ENCODE data around the gene THBS2.

THBS2 gene

GRCh38 chr6:169227116-169227515 is 26.5 kb downstream of the THBS2 start:
- H3K4me1 ChIP-seq (ENCODE audit: insufficient read depth, low read length, poor library complexity, severe bottlenecking): no peaks in the 10 kb centered on the region
- no peaks in the 10 kb centered on the region for H3K36me3 ChIP-seq (ENCODE audit: insufficient read depth, low read length)
- no peak overlapping the region for H3K4me2 ChIP-seq (ENCODE audit: low read depth, low read length, poor library complexity, severe bottlenecking)
- H3K79me2 ChIP-seq (ENCODE audit: insufficient read depth, low read length): no peaks in the 10 kb centered on the region
- no peaks in the 10 kb centered on the region for H3K9me2 ChIP-seq (replicated peaks; ENCODE audit: low read depth, low read length)
- TF ChIP-seq EZH2phosphoT487 (IDR thresholded peaks at IDR 0.05; ENCODE audit: borderline replicate concordance) (no peak), CTCF (conservative IDR thresholded peaks at IDR 0.05; ENCODE audit: low read length) (no peak)
- H3K9me3 ChIP-seq (ENCODE audit: insufficient read depth, low read depth, low read length): peaks cover 7% of the 10 kb centered on the region; the same call in 1 of the 2 replicates
- no peak overlapping the region for H2AFZ ChIP-seq (ENCODE audit: low read length)
- H4K20me1 ChIP-seq (ENCODE audit: insufficient read depth, low read length, poor library complexity, severe bottlenecking): no peaks in the 10 kb centered on the region
- H3K9ac ChIP-seq (ENCODE audit: low read depth, low read length, poor library complexity, severe bottlenecking): no peak overlapping the region
- no peaks in the 10 kb centered on the region for H3K27me3 ChIP-seq (ENCODE audit: insufficient read depth, low read length, poor library complexity, severe bottlenecking)
- H3K4me3 ChIP-seq (ENCODE audit: low read length, poor library complexity, severe bottlenecking): no peak overlapping the region
- no peaks in the 10 kb centered on the region for H3F3A ChIP-seq (ENCODE audit: low read depth)

GRCh38 chr6:169225887-169226286 is 27.8 kb downstream of the THBS2 start:
- H3K9me3 ChIP-seq (ENCODE audit: insufficient read depth, low read depth, low read length): peaks cover 9% of the 10 kb centered on the region; the same call in 1 of the 2 replicates
- H4K20me1 ChIP-seq (ENCODE audit: insufficient read depth, low read length, poor library complexity, severe bottlenecking): no peaks in the 10 kb centered on the region
- H2AFZ ChIP-seq (ENCODE audit: low read length): no peak overlapping the region
- H3K79me2 ChIP-seq (ENCODE audit: insufficient read depth, low read length): no peaks in the 10 kb centered on the region
- H3F3A ChIP-seq (ENCODE audit: low read depth): no peaks in the 10 kb centered on the region
- TF ChIP-seq CTCF (conservative IDR thresholded peaks at IDR 0.05; ENCODE audit: low read length): no peak
- TF ChIP-seq EZH2phosphoT487 (IDR thresholded peaks at IDR 0.05; ENCODE audit: borderline replicate concordance): no peak
- H3K4me2 ChIP-seq (ENCODE audit: low read depth, low read length, poor library complexity, severe bottlenecking): no peak overlapping the region
- H3K4me1 ChIP-seq (ENCODE audit: insufficient read depth, low read length, poor library complexity, severe bottlenecking): no peaks in the 10 kb centered on the region
- no peaks in the 10 kb centered on the region for H3K27me3 ChIP-seq (ENCODE audit: insufficient read depth, low read length, poor library complexity, severe bottlenecking)
- no peaks in the 10 kb centered on the region for H3K36me3 ChIP-seq (ENCODE audit: insufficient read depth, low read length)
- no peak overlapping the region for H3K4me3 ChIP-seq (ENCODE audit: low read length, poor library complexity, severe bottlenecking)
- H3K9me2 ChIP-seq (replicated peaks; ENCODE audit: low read depth, low read length): no peaks in the 10 kb centered on the region
- H3K9ac ChIP-seq (ENCODE audit: low read depth, low read length, poor library complexity, severe bottlenecking): no peak overlapping the region

GRCh38 chr6:169225131-169225576 is 28.5 kb downstream of the THBS2 start:
- Histone ChIP-seq H3K36me3 (ENCODE audit: insufficient read depth, low read length) (no peaks in the 10 kb centered on the region), H4K20me1 (ENCODE audit: insufficient read depth, low read length, poor library complexity, severe bottlenecking) (no peaks in the 10 kb centered on the region), H3K4me2 (ENCODE audit: low read depth, low read length, poor library complexity, severe bottlenecking) (no peak overlapping the region), H3K4me3 (ENCODE audit: low read length, poor library complexity, severe bottlenecking) (no peak overlapping the region), H3K9me3 (ENCODE audit: insufficient read depth, low read depth, low read length) (peaks cover 9% of the 10 kb centered on the region; the same call in 1 of the 2 replicates), H3K27me3 (ENCODE audit: insufficient read depth, low read length, poor library complexity, severe bottlenecking) (no peaks in the 10 kb centered on the region), H3K9me2 (replicated peaks; ENCODE audit: low read depth, low read length) (no peaks in the 10 kb centered on the region), H3K4me1 (ENCODE audit: insufficient read depth, low read length, poor library complexity, severe bottlenecking) (no peaks in the 10 kb centered on the region), H3K9ac (ENCODE audit: low read depth, low read length, poor library complexity, severe bottlenecking) (no peak overlapping the region), H2AFZ (ENCODE audit: low read length) (no peak overlapping the region), H3F3A (ENCODE audit: low read depth) (no peaks in the 10 kb centered on the region), H3K79me2 (ENCODE audit: insufficient read depth, low read length) (no peaks in the 10 kb centered on the region)
- TF ChIP-seq EZH2phosphoT487 (IDR thresholded peaks at IDR 0.05; ENCODE audit: borderline replicate concordance): no peak
- TF ChIP-seq CTCF (conservative IDR thresholded peaks at IDR 0.05; ENCODE audit: low read length): no peak
